T-helper 2 cell treated with Interferon-gamma antibody and Interleukin-4, amounts not matched to agents 100 ng/mL and 5 ng/mL, for 36 hours (primary cell): Measurements from ENCODE around the gene COX7A2. TPM values are rescaled to one million over a fixed set of nuclear protein-coding genes. Genes with fewer than 3 reads are reported as not detected.

Experiments
- intact Hi-C: fragments of 100-400 bp; cut with micrococcal nuclease; formaldehyde crosslinking; loops from one replicate; pipeline ENCODE4 v1.15.1; 2023
- total RNA-seq: library from RNA; stranded (reverse); gene quantifications from 2 replicates; pipeline ENCODE4 v1.2.3, GENCODE V29; 2022

The COX7A2 gene, protein sequence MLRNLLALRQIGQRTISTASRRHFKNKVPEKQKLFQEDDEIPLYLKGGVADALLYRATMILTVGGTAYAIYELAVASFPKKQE
- total RNA-seq = 422 and 428 TPM in 2 replicates

DNA sequence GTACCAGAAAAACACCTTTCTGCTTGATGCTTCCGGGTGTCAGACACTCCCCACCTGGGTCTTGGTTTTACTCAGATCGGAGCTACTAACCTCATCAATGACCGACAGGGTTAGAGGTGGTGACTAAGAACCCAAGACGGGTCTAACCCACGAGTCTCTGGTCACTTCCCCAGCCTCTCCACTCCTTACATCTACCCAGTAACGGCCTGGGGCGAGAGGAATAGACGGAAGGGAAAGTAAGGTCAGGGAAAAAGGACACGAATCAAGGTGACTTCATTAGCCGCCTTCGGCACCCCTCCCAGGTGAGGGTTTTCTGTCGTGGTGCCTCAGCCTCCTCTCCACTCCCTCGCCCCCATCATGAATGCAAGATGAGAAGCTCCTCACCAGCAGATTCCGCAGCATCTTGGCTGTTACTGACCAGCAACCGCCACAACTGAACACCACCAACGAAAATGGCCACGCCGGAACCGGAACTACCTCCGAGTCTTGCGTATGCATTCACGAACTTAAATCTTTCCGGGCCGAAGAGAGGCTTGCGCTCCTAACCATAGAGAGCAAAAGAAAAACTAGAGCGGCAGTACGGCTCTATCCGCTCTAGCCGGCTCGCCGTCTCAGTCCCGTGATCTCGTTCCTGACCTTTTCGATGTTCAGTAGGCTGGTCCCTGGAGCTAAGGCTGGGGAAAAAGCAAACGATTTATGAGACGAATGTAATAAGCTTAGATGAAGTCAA, at the start of gene COX7A2:
TSS of gene COX7A2 (minus strand) at position 469 of the 730 bp plus-strand sequence. CDS start at position 402, 67 bp downstream.
- intact Hi-C loops = loop anchor here (1.0 to 5.0 kb wide), 5 partner anchors 41 to 1721 kb away; partner anchors contain the start of genes CD109, EEF1A1, SLC17A5 and TMEM30A

GRCh38 chr6:75292555-75292954, 49.0 kb upstream of the COX7A2 start:
- intact Hi-C loops = no loop called here

- intact Hi-C loops = no loop called here
Observed at GRCh38 chr6:75291744-75292143, 48.1 kb upstream of the COX7A2 start.

DNA sequence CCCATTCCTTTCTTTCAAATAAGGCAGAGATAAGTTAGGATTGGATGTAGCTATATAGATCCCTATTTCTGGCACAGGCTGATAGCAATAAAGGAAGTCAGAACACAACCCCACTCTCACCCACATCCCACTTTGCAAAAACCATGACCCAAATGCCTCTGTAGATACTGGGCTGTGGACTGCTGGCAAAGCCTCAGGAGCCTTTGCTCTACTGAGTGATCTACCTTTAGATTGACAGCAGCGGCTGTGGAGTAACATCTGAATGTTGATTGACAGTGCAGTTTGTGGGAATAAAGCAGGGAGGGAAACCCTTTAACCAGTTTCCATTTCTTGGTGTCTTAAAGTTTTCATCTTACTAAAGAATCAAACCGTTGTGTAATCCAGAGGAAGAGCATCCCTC, 47.7 kb upstream of the COX7A2 start:
- intact Hi-C loops = no loop called here

- intact Hi-C loops = no loop called here
Observed at GRCh38 chr6:75290136-75290945, 46.7 kb upstream of the COX7A2 start.

DNA sequence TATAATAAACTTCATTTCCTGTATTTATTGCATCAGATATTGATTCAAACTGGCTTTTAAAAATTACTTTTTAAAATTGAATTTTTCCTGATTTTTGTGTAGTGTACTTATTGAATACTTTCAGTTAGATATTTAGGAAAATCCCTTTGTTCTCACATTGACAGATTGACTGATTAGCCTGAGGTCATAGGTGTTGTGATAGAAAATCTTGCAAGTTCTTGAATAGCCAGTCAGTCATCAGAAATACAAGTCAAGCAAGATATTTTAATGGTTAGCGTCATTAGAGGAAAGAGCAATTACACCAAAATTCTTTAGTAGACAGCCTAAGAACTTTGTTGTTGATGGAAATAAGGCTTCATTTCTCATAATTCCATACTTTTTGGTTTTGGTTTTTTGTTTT, 44.4 kb upstream of the COX7A2 start:
- intact Hi-C loops = loop anchor here (10.0 kb wide), 1 partner anchor 1833 kb away; the partner anchor contains the start of gene CGAS

GRCh38 chr6:75287424-75287823, 43.8 kb upstream of the COX7A2 start:
- intact Hi-C loops = loop anchor here (10.0 kb wide), 1 partner anchor 1833 kb away; the partner anchor contains the start of gene CGAS

DNA sequence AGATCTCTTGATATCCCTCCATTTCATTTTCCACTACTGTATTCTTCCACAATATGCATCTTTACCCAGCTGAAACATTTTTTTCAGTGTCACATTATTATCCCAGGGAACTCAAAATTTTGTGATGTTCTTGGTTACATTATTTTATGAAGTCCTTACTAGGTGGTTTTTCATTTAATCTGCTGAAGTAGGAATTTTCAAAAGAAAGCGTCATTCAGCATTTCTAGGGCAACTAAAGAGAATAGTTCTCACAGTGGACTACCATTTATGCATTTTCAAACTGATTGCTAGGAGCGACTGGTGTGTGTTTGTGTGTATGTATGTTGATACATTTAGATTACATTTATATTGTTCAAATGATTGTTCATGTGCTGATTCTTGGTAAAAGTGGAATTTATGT, 43.4 kb upstream of the COX7A2 start:
- intact Hi-C loops = loop anchor here (10.0 kb wide), 1 partner anchor 1832 kb away; the partner anchor contains the start of gene CGAS

DNA sequence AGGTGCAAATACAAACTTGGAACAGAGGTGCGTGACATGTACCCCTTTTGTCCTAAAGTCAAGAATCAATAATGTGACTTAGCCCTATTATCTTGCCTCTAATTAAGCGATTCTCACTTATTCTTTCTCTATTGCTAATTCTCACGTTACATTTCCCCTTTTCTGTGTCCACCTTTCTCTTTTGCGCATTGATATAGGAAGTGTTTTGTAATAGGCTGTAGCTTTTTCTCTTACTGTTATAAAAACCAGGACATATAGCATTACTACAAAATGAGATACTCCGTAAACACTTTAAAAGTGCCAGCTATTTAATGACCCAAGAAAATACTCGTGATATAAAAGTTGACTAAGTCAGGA, 41.7 kb upstream of the COX7A2 start:
- intact Hi-C loops = loop anchor here (1.0 to 10.0 kb wide), 2 partner anchors 12 to 1830 kb away; partner anchors contain the start of gene CGAS

- intact Hi-C loops = loop anchor here (1.0 to 10.0 kb wide), 7 partner anchors 13 to 1830 kb away; partner anchors contain the start of genes CD109, CGAS, COX7A2 and EEF1A1
Observed at GRCh38 chr6:75284632-75285282, 41.2 kb upstream of the COX7A2 start, which contains the start of gene TMEM30A. Gene TMEM30A, minus strand, starts transcription at chr6:75284792. Its CDS starts 154 bp downstream, at chr6:75284638.

GRCh38 chr6:75283907-75284631, 40.5 kb upstream of the COX7A2 start:
- intact Hi-C loops = loop anchor here (1.0 to 10.0 kb wide), 6 partner anchors 18 to 1829 kb away; partner anchors contain the start of genes CD109, CGAS, COX7A2 and EEF1A1

GRCh38 chr6:75282706-75283105, 39.1 kb upstream of the COX7A2 start:
- intact Hi-C loops = loop anchor here (10.0 kb wide), 1 partner anchor 1828 kb away; the partner anchor contains the start of gene CGAS

DNA sequence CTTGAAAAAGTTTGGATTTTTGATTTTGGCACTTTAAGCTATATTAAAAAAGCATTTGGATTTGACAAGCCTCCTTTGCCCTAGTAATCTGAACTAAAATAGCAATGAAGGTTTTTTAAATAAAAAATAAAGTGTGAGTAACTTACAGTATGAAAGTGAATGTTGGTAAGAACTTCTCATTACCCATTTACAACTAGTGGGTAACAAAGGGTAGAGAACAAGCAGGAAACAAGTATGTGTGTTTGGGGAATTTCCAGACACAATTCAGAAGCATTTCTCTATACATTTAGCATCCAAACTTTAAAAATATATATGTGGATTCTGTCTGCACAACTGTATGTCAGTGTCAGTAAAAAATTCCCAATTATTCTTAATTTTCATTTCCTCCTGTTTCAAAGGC, 38.1 kb upstream of the COX7A2 start:
- intact Hi-C loops = loop anchor here (10.0 kb wide), 1 partner anchor 1827 kb away; the partner anchor contains the start of gene CGAS

GRCh38 chr6:75280131-75280855, 36.7 kb upstream of the COX7A2 start:
- intact Hi-C loops = loop anchor here (10.0 kb wide), 1 partner anchor 1825 kb away; the partner anchor contains the start of gene CGAS

DNA sequence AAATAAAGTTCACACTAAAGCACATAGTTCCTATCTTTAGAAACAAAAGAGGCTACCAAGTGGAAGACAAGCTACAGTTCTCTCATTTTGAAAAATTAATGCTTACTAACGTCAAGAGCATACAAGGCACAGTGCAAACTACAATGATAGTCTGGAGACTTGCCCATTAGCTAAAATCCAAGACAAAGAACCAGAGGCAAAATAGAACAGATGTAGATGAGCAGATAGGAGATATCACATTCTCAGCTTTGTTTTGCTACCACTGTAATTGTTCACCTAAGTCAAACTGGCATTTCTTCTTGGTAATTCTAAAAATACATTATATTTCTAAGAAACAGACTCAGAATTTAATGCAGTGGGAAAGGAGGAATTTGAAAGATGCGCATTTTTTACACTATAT, 35.8 kb upstream of the COX7A2 start:
- intact Hi-C loops = no loop called here

- intact Hi-C loops = no loop called here
Observed at GRCh38 chr6:75278474-75279077, 35.0 kb upstream of the COX7A2 start.

DNA sequence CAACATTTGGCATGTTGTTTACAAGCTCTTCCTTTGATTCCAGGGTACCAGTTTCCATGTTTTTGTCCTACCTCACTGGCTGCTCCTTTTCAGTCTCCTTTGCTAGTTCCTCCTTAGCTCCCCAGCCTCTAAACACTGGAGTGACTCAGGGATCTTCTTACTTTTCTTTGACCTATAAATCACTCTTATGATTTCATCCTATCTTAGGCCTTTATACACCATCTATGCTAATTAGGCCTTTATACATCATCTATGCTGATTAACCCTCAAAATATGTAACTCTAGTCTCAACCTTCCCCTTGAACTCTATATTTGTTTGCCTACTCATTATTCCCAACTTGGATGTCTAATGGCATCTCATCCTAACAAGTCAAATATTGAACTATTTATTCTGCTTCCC, 31.5 kb upstream of the COX7A2 start:
- intact Hi-C loops = no loop called here

GRCh38 chr6:75273009-75273408, 29.4 kb upstream of the COX7A2 start:
- intact Hi-C loops = no loop called here
